ENCODE results near the gene PGA3.
"Not testable (repeated sequence)": the region's sequence is repeated elsewhere in the genome, so short reads cannot be mapped to it uniquely, and the experiment has no call there.

PGA3 gene

DNA sequence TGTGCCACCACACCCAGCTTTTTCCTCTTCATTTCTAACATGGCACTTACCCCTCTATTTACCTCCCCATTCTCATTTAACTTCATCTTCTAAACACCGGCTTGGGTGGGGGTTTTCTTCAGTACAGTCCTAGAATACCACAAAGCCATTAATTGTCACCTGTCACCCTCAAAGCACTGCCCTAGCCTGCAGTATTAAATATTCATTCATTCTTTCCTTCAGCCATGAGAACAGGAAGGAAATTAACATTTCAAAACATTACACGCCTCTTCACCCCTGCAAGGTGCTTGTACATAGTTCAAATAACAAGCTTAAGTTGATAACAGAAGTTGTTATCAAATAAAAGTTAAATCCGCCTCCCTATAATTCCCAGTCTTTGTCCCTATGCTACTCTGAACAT, 31.4 kb upstream of the PGA3 start:
- Histone ChIP-seq H3K27me3 (replicated peaks; ENCODE audit: control insufficient read depth, insufficient read depth, low read length, poor library complexity, severe bottlenecking) (no peaks in the 10 kb centered on the region), H3K36me3 (ENCODE audit: control insufficient read depth, insufficient read depth, low read length) (no peaks in the 10 kb centered on the region), H3K9me3 (ENCODE audit: control insufficient read depth, low read length) (no peaks in the 10 kb centered on the region), H3K4me3 (ENCODE audit: insufficient read depth, low read depth, low read length, poor library complexity, severe bottlenecking) (no peak overlapping the region), H3K4me1 (ENCODE audit: control insufficient read depth, insufficient read depth, low read length, poor library complexity, severe bottlenecking) (no peaks in the 10 kb centered on the region), H3K27ac (ENCODE audit: insufficient read depth, low read length, poor library complexity, severe bottlenecking) (no peak overlapping the region)
- no peak for DNase-seq

DNA sequence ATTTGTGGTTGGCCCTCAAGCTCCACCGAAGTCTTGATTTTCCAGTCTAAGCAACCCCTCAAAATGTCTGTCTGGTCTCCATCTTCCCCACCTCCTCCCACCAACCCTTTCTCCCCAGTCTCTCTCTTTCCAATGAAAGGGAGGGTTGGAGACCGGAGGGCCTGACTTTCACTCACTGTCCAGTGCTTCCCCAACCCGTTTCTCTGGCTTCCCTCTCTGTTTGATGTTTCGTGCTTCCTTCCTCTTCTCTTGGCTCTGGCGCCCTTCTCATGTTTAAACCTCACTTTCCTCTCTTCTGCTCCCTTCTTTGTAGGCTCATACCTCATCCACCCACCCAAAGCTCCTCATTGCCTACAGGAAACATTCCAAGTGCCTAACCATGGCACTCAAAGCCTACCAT, 31.0 kb upstream of the PGA3 start:
- no peaks in the 10 kb centered on the region for H3K36me3 ChIP-seq (ENCODE audit: control insufficient read depth, insufficient read depth, low read length)
- H3K27ac ChIP-seq (ENCODE audit: insufficient read depth, low read length, poor library complexity, severe bottlenecking) = no peak overlapping the region
- no peaks in the 10 kb centered on the region for H3K9me3 ChIP-seq (ENCODE audit: control insufficient read depth, low read length)
- no peaks in the 10 kb centered on the region for H3K4me1 ChIP-seq (ENCODE audit: control insufficient read depth, insufficient read depth, low read length, poor library complexity, severe bottlenecking)
- no peaks in the 10 kb centered on the region for H3K27me3 ChIP-seq (replicated peaks; ENCODE audit: control insufficient read depth, insufficient read depth, low read length, poor library complexity, severe bottlenecking)
- H3K4me3 ChIP-seq (ENCODE audit: insufficient read depth, low read depth, low read length, poor library complexity, severe bottlenecking) = no peak overlapping the region
- DNase-seq = no peak

DNA sequence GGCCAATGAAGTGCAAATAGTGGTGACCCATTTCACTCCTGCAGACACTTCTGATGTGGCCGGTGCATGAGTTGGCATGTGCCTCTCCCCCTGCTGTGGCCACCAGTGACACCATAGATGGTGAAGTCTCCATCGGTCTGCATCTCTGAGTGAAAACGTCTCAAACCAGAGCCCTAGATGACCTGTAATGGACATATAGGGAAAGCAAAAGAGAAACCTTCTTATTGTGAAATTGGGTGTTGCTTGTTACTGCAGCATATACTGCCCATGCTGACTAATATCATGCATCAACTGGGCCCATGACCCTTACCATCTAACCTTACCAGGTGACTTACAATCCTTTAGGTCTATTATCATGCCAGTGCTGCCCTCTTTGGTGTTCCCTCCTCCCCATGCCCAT, 30.4 kb upstream of the PGA3 start:
- no peak overlapping the region for H3K4me3 ChIP-seq (ENCODE audit: insufficient read depth, low read depth, low read length, poor library complexity, severe bottlenecking)
- H3K27me3 ChIP-seq (replicated peaks; ENCODE audit: control insufficient read depth, insufficient read depth, low read length, poor library complexity, severe bottlenecking) = no peaks in the 10 kb centered on the region
- no peaks in the 10 kb centered on the region for H3K4me1 ChIP-seq (ENCODE audit: control insufficient read depth, insufficient read depth, low read length, poor library complexity, severe bottlenecking)
- no peaks in the 10 kb centered on the region for H3K9me3 ChIP-seq (ENCODE audit: control insufficient read depth, low read length)
- H3K36me3 ChIP-seq (ENCODE audit: control insufficient read depth, insufficient read depth, low read length) = no peaks in the 10 kb centered on the region
- no peak overlapping the region for H3K27ac ChIP-seq (ENCODE audit: insufficient read depth, low read length, poor library complexity, severe bottlenecking)
- no peak for DNase-seq

DNA sequence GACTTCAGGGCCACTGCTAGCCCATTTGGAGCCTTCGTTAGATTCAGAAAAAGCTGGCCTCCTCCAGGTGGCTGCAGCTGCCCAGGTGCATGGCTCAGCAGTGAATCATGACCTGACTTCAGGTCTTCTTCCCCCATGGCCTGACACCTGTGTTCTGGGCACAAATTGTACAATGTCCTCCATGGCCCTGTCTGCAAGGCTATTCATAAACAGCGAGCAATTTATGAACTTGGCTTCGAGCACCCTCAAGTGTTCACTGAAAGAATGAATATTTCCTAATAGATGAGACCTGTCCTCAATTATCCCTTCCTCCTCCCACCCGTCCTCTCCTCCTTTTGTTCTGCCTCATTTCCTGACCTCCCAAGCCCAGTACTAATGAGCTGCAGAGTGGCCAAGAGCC, 29.9 kb upstream of the PGA3 start:
- Histone ChIP-seq H3K27me3 (replicated peaks; ENCODE audit: control insufficient read depth, insufficient read depth, low read length, poor library complexity, severe bottlenecking) (no peaks in the 10 kb centered on the region), H3K9me3 (ENCODE audit: control insufficient read depth, low read length) (no peaks in the 10 kb centered on the region), H3K4me3 (ENCODE audit: insufficient read depth, low read depth, low read length, poor library complexity, severe bottlenecking) (no peak overlapping the region), H3K36me3 (ENCODE audit: control insufficient read depth, insufficient read depth, low read length) (no peaks in the 10 kb centered on the region), H3K4me1 (ENCODE audit: control insufficient read depth, insufficient read depth, low read length, poor library complexity, severe bottlenecking) (no peaks in the 10 kb centered on the region), H3K27ac (ENCODE audit: insufficient read depth, low read length, poor library complexity, severe bottlenecking) (no peak overlapping the region)
- DNase-seq = no peak

DNA sequence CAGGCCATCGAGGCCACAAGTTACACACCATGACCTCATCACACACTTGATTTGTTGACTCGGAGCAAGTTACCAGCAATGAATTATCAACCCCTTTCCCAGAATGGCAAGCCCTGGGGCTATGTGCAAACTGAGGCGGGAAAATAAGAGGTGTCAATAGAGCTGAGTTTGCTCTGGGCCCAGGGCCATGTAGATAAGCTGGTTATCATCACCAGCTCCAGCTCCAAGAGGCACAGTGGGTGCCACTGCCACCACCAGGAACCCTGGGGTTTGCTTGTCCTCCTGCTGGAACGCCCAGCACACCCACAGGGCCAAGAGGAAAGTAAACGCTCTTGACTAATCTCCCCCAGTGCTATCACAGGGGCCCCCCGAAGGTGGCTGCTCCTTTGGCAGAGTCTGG, 29.0 kb upstream of the PGA3 start:
- no peak for DNase-seq
- H3K4me3 ChIP-seq (ENCODE audit: insufficient read depth, low read depth, low read length, poor library complexity, severe bottlenecking) = no peak overlapping the region
- H3K27me3 ChIP-seq (replicated peaks; ENCODE audit: control insufficient read depth, insufficient read depth, low read length, poor library complexity, severe bottlenecking) = no peaks in the 10 kb centered on the region
- no peak overlapping the region for H3K27ac ChIP-seq (ENCODE audit: insufficient read depth, low read length, poor library complexity, severe bottlenecking)
- H3K9me3 ChIP-seq (ENCODE audit: control insufficient read depth, low read length) = no peaks in the 10 kb centered on the region
- no peaks in the 10 kb centered on the region for H3K4me1 ChIP-seq (ENCODE audit: control insufficient read depth, insufficient read depth, low read length, poor library complexity, severe bottlenecking)
- no peaks in the 10 kb centered on the region for H3K36me3 ChIP-seq (ENCODE audit: control insufficient read depth, insufficient read depth, low read length)

DNA sequence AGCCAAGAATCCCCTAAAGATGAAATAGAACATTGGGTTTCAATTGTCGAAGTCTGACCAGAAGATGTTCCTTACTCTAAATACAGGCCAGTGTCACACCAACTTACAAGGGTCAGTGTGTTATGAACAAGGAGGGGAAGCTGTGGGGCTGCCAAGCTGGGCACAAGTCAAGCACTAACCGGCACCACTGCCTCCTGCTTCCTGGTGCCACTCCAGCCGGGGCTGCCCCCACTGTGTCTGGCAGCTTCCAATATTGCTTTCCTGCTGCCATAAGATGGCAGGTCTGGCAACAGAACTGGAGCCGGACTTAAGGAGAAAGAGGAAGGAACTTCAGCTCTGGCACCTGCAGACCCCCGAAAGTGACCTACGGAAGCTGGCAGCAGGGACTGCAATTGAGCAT, 28.4 kb upstream of the PGA3 start:
- no peaks in the 10 kb centered on the region for H3K4me1 ChIP-seq (ENCODE audit: control insufficient read depth, insufficient read depth, low read length, poor library complexity, severe bottlenecking)
- no peak overlapping the region for H3K27ac ChIP-seq (ENCODE audit: insufficient read depth, low read length, poor library complexity, severe bottlenecking)
- H3K9me3 ChIP-seq (ENCODE audit: control insufficient read depth, low read length) = no peaks in the 10 kb centered on the region
- no peaks in the 10 kb centered on the region for H3K27me3 ChIP-seq (replicated peaks; ENCODE audit: control insufficient read depth, insufficient read depth, low read length, poor library complexity, severe bottlenecking)
- DNase-seq = no peak
- H3K36me3 ChIP-seq (ENCODE audit: control insufficient read depth, insufficient read depth, low read length) = no peaks in the 10 kb centered on the region
- H3K4me3 ChIP-seq (ENCODE audit: insufficient read depth, low read depth, low read length, poor library complexity, severe bottlenecking) = no peak overlapping the region

DNA sequence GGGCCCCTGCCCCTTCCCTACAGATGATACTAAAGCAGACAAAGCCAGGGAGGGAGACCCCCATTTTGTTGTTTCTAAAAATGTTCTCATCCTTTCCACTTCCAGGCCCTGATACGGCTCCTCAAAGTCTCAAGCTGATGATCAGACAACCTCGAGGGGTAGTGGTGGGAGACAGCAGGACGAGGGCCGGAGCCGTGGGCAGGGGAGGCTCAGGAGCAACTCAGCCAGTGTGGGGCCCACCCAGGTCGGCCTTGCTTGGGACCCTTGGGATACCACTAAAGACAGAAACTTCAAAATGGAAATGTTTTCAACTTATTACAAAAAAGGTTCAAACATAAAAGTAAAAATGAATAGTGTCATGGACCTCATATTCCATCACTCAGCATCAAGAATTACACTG, 26.9 kb upstream of the PGA3 start:
- no peak for DNase-seq
- H3K9me3 ChIP-seq (ENCODE audit: control insufficient read depth, low read length) = no peaks in the 10 kb centered on the region

DNA sequence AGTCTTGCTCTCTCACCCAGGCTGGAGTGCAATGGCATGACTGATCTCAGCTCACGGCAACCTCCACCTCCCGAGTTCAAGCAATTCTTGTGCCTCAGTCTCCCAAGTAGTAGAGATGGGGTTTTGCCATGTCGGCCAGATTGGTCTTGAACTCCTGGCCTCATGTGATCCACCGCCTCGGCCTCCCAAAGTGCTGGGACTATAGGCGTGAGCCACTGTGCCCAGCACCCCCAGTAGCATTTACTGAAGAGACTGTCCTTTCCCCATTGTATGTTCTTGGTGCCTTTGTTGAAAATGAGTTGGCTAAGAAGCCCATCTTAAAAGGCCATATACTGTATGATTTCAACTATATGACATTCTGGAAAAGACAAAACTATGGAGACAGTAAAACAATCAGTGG, 23.1 kb upstream of the PGA3 start:
- H3K36me3 ChIP-seq (ENCODE audit: control insufficient read depth, insufficient read depth, low read length); H3K4me1 ChIP-seq (ENCODE audit: control insufficient read depth, insufficient read depth, low read length, poor library complexity, severe bottlenecking); H3K27ac ChIP-seq (ENCODE audit: insufficient read depth, low read length, poor library complexity, severe bottlenecking); DNase-seq; H3K9me3 ChIP-seq (ENCODE audit: control insufficient read depth, low read length); H3K27me3 ChIP-seq (replicated peaks; ENCODE audit: control insufficient read depth, insufficient read depth, low read length, poor library complexity, severe bottlenecking); H3K4me3 ChIP-seq (ENCODE audit: insufficient read depth, low read depth, low read length, poor library complexity, severe bottlenecking): not testable (repeated sequence)

More for the DNA sequence above, 26.9 kb upstream of the PGA3 start:
- Histone ChIP-seq H3K4me1 (ENCODE audit: control insufficient read depth, insufficient read depth, low read length, poor library complexity, severe bottlenecking) (no peaks in the 10 kb centered on the region), H3K27ac (ENCODE audit: insufficient read depth, low read length, poor library complexity, severe bottlenecking) (no peak overlapping the region), H3K4me3 (ENCODE audit: insufficient read depth, low read depth, low read length, poor library complexity, severe bottlenecking) (no peak overlapping the region), H3K36me3 (ENCODE audit: control insufficient read depth, insufficient read depth, low read length) (no peaks in the 10 kb centered on the region), H3K27me3 (replicated peaks; ENCODE audit: control insufficient read depth, insufficient read depth, low read length, poor library complexity, severe bottlenecking) (no peaks in the 10 kb centered on the region)

DNA sequence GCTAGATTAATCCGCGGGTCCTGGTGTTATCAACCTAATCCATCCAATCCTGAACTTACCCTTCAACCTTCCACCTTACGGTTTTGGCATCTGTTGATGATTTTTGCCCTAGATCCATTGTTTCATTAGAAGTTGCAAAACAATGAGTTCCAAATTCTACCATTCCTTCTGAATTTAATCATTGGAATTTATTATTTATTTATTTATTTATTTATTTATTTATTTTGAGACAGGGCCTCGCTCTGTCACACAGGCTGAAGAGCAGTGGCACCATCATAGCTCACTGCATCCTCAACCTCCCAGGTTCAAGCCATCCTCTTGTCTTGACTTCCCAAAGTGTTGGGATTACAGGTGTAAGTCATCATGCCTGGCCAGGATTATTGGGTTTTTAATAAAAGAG, 21.8 kb upstream of the PGA3 start:
- Histone ChIP-seq H3K4me1 (ENCODE audit: control insufficient read depth, insufficient read depth, low read length, poor library complexity, severe bottlenecking) (no peaks in the 10 kb centered on the region), H3K9me3 (ENCODE audit: control insufficient read depth, low read length) (no peaks in the 10 kb centered on the region)

DNA sequence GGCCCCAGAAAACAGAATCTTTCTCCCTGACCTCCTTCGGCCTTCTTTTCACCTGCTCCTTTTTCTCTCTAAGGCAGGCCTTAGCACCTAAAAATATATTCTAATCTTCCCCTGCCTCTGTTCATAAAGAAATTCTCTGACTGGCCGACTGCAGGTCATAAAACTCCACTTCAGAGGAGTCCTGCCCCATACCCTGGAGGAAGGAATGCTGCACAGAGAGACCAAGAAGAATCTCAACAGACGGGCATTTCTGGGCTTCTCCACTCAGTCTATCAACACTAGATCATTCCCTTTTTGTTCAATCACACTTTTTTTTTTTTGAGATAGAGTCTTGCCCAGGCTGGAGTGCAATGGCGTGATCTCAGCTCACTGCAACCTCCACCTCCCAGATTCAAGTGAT, 19.7 kb upstream of the PGA3 start:
- DNase-seq = no peak
- Histone ChIP-seq H3K4me1 (ENCODE audit: control insufficient read depth, insufficient read depth, low read length, poor library complexity, severe bottlenecking) (no peaks in the 10 kb centered on the region), H3K36me3 (ENCODE audit: control insufficient read depth, insufficient read depth, low read length) (no peaks in the 10 kb centered on the region), H3K4me3 (ENCODE audit: insufficient read depth, low read depth, low read length, poor library complexity, severe bottlenecking) (no peak overlapping the region), H3K27ac (ENCODE audit: insufficient read depth, low read length, poor library complexity, severe bottlenecking) (no peak overlapping the region), H3K27me3 (replicated peaks; ENCODE audit: control insufficient read depth, insufficient read depth, low read length, poor library complexity, severe bottlenecking) (no peaks in the 10 kb centered on the region), H3K9me3 (ENCODE audit: control insufficient read depth, low read length) (no peaks in the 10 kb centered on the region)

More for the DNA sequence above, 21.8 kb upstream of the PGA3 start:
- H3K27me3 ChIP-seq (replicated peaks; ENCODE audit: control insufficient read depth, insufficient read depth, low read length, poor library complexity, severe bottlenecking) = no peaks in the 10 kb centered on the region
- no peak for DNase-seq
- H3K4me3 ChIP-seq (ENCODE audit: insufficient read depth, low read depth, low read length, poor library complexity, severe bottlenecking) = no peak overlapping the region
- no peaks in the 10 kb centered on the region for H3K36me3 ChIP-seq (ENCODE audit: control insufficient read depth, insufficient read depth, low read length)
- H3K27ac ChIP-seq (ENCODE audit: insufficient read depth, low read length, poor library complexity, severe bottlenecking) = no peak overlapping the region

DNA sequence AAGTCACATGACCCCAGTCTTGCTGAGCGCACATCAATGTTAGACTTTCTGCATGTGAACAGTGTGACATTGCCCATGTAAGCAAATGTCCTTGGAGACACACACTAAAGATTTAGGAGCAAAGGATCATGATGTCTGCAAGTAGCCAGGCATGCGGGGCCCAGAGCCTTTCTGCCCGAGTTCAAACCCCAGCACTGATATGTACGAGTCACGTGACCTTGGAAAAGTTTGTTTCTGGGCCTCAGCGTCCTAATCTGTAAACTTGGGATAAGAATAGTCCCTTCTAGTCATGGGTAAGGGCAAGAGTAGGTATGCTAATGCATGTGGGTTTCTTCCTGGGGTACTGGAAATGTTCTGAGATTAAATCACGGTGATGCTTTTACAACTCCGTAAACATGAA, 16.8 kb upstream of the PGA3 start:
- Histone ChIP-seq H3K9me3 (ENCODE audit: control insufficient read depth, low read length) (no peaks in the 10 kb centered on the region), H3K4me3 (ENCODE audit: insufficient read depth, low read depth, low read length, poor library complexity, severe bottlenecking) (no peak overlapping the region), H3K27me3 (replicated peaks; ENCODE audit: control insufficient read depth, insufficient read depth, low read length, poor library complexity, severe bottlenecking) (no peaks in the 10 kb centered on the region), H3K27ac (ENCODE audit: insufficient read depth, low read length, poor library complexity, severe bottlenecking) (no peak overlapping the region), H3K4me1 (ENCODE audit: control insufficient read depth, insufficient read depth, low read length, poor library complexity, severe bottlenecking) (no peaks in the 10 kb centered on the region), H3K36me3 (ENCODE audit: control insufficient read depth, insufficient read depth, low read length) (no peaks in the 10 kb centered on the region)
- DNase-seq = no peak
